Parathyroid adenoma (tissue), 2 donors: Measurements from ENCODE around the gene PRXL2C.
"Not testable (repeated sequence)": the region's sequence is repeated elsewhere in the genome, so short reads cannot be mapped to it uniquely, and the experiment has no call there.

Experiments used
- H2AFZ ChIP-seq: fragments of 300-600 bp; sonication (generic); one replicate; pipeline ENCODE4 v1.7.0; 2017; ENCODE audit warnings: antibody characterized with exemption, mild to moderate bottlenecking
- H3K27ac ChIP-seq: fragments of 300-600 bp; sonication (generic); one replicate; pipeline ENCODE4 v1.7.0; 2017
- H3K27me3 ChIP-seq: fragments of 300-600 bp; sonication (generic); one replicate; pipeline ENCODE4 v1.7.0; 2017; ENCODE audit warnings: low read length; ENCODE audit not compliant: control insufficient read depth, insufficient read depth
- H3K36me3 ChIP-seq: fragments of 300-600 bp; sonication (generic); one replicate; pipeline ENCODE4 v1.7.0; 2017; ENCODE audit warnings: low read length; ENCODE audit not compliant: control insufficient read depth, insufficient read depth
- H3K4me1 ChIP-seq: fragments of 300-600 bp; sonication (generic); one replicate; pipeline ENCODE4 v1.7.0; 2017; ENCODE audit warnings: control low read depth
- H3K4me2 ChIP-seq: fragments of 300-600 bp; sonication (generic); one replicate; pipeline ENCODE4 v1.7.0; 2017; ENCODE audit warnings: low read length
- H3K4me3 ChIP-seq: fragments of 300-600 bp; sonication (generic); one replicate; pipeline ENCODE4 v1.7.0; 2017; ENCODE audit warnings: low read depth, low read length
- H3K79me2 ChIP-seq: fragments of 300-600 bp; sonication (generic); one replicate; pipeline ENCODE4 v1.7.0; 2017; ENCODE audit warnings: control low read depth
- H3K9ac ChIP-seq: fragments of 300-600 bp; sonication (generic); one replicate; pipeline ENCODE4 v1.7.0; 2017; ENCODE audit warnings: mild to moderate bottlenecking
- H3K9me3 ChIP-seq: fragments of 300-600 bp; sonication (generic); one replicate; pipeline ENCODE4 v1.7.0; 2017; ENCODE audit warnings: low read length; ENCODE audit not compliant: control insufficient read depth
- TF ChIP-seq, protein P1 (sequence below): fragments of 300-600 bp; sonication (generic); IDR thresholded peaks from one replicate; pipeline ENCODE4 v1.7.0; 2017; ENCODE audit warnings: antibody characterized with exemption, mild to moderate bottlenecking
- donor health status: primary hyperparathyroidism.

The PRXL2C gene

GRCh38 chr9:96617439-96618185 is 37.5 kb downstream of the PRXL2C start:
- Histone ChIP-seq H3K27ac (no peak overlapping the region), H3K4me2 (no peak overlapping the region), H3K36me3 (no peaks in the 10 kb centered on the region), H2AFZ (no peak overlapping the region), H3K9me3 (no peaks in the 10 kb centered on the region), H3K9ac (no peak overlapping the region), H3K79me2 (no peaks in the 10 kb centered on the region), H3K4me1 (no peaks in the 10 kb centered on the region), H3K27me3 (no peaks in the 10 kb centered on the region), H3K4me3 (no peak overlapping the region)
- TF ChIP-seq, protein P1, sequence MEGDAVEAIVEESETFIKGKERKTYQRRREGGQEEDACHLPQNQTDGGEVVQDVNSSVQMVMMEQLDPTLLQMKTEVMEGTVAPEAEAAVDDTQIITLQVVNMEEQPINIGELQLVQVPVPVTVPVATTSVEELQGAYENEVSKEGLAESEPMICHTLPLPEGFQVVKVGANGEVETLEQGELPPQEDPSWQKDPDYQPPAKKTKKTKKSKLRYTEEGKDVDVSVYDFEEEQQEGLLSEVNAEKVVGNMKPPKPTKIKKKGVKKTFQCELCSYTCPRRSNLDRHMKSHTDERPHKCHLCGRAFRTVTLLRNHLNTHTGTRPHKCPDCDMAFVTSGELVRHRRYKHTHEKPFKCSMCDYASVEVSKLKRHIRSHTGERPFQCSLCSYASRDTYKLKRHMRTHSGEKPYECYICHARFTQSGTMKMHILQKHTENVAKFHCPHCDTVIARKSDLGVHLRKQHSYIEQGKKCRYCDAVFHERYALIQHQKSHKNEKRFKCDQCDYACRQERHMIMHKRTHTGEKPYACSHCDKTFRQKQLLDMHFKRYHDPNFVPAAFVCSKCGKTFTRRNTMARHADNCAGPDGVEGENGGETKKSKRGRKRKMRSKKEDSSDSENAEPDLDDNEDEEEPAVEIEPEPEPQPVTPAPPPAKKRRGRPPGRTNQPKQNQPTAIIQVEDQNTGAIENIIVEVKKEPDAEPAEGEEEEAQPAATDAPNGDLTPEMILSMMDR: no peak

GRCh38 chr9:96616817-96617438 is 38.2 kb downstream of the PRXL2C start:
- H3K4me2 ChIP-seq: no peak overlapping the region
- H3K9ac ChIP-seq: no peak overlapping the region
- no peaks in the 10 kb centered on the region for H3K9me3 ChIP-seq
- H3K27me3 ChIP-seq: no peaks in the 10 kb centered on the region
- H3K27ac ChIP-seq: no peak overlapping the region
- no peaks in the 10 kb centered on the region for H3K36me3 ChIP-seq
- H3K4me3 ChIP-seq: no peak overlapping the region
- TF ChIP-seq, protein P1: no peak
- H3K4me1 ChIP-seq: peaks cover 3% of the 10 kb centered on the region
- H2AFZ ChIP-seq: no peak overlapping the region
- H3K79me2 ChIP-seq: no peaks in the 10 kb centered on the region

- Histone ChIP-seq H3K4me1 (peaks cover 3% of the 10 kb centered on the region), H3K9ac (no peak overlapping the region), H3K4me3 (no peak overlapping the region), H2AFZ (no peak overlapping the region), H3K27ac (no peak overlapping the region), H3K9me3 (no peaks in the 10 kb centered on the region), H3K4me2 (no peak overlapping the region), H3K27me3 (no peaks in the 10 kb centered on the region), H3K79me2 (no peaks in the 10 kb centered on the region), H3K36me3 (no peaks in the 10 kb centered on the region)
- TF ChIP-seq, protein P1: no peak
Observed at GRCh38 chr9:96615411-96615810, 39.7 kb downstream of the PRXL2C start.

GRCh38 chr9:96614664-96615063 is 40.5 kb downstream of the PRXL2C start:
- H3K4me1 ChIP-seq, H3K9me3 ChIP-seq, H3K36me3 ChIP-seq, H3K27me3 ChIP-seq, H3K4me2 ChIP-seq, H3K4me3 ChIP-seq, H3K79me2 ChIP-seq, H3K9ac ChIP-seq, H3K27ac ChIP-seq, H2AFZ ChIP-seq: not testable (repeated sequence)

DNA sequence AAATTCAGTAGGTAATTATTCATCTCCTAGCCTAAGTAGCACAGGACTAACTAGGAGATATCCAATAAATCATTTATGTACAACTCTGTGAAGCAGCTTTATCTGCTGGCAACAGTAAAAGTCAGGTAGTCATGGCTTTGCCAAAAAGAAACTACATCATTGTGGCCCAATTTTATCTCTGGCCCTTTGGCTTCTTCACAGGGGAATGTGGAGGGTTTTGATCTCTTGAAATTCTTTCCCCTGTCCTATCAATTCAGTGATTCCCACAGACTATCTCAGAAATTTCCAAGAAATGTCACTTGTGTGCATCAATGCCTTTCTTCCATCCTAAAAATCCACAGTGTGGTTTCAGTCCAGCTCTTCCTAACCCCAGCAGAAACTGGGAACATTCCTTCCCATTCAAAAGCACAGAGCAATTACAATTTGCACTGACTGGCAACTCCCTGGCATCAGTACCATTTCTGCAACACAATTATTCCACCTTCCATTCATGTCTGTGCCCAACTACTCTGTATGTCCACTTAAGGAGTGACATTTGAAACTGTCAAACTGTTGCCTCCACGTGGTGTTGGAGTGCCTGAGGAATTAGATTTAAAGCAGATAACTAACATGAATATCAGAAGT is 42.0 kb downstream of the PRXL2C start:
- H3K4me3 ChIP-seq: no peak overlapping the region
- no peak overlapping the region for H2AFZ ChIP-seq
- no peak overlapping the region for H3K9ac ChIP-seq
- peaks cover 3% of the 10 kb centered on the region for H3K4me1 ChIP-seq
- H3K27me3 ChIP-seq: no peaks in the 10 kb centered on the region
- H3K27ac ChIP-seq: no peak overlapping the region
- no peaks in the 10 kb centered on the region for H3K79me2 ChIP-seq
- H3K9me3 ChIP-seq: no peaks in the 10 kb centered on the region
- no peaks in the 10 kb centered on the region for H3K36me3 ChIP-seq
- H3K4me2 ChIP-seq: no peak overlapping the region
- TF ChIP-seq, protein P1: no peak
